Large intestine (tissue), 3 donors: ENCODE results near the gene OTULINL. TPM values are rescaled to one million over a fixed set of nuclear protein-coding genes. Genes with fewer than 3 reads are reported as not detected.
A peak's percentile ranks its signal among the peaks of the same experiment; 100 is the strongest.

Source experiments
- DNase-seq, 2 donors: peaks; one replicate each; pipeline versions ENCODE4 v3.0.0 to v3.0.0-alpha.2; 2013
- H3K27ac ChIP-seq: one replicate; pipeline ENCODE4 v1.5.1; 2013; ENCODE audit warnings: low read length
- H3K27me3 ChIP-seq: 2 replicates; pipeline ENCODE4 v1.6.1; 2013; ENCODE audit warnings: low read length; ENCODE audit not compliant: control insufficient read depth, insufficient read depth
- H3K36me3 ChIP-seq: 2 replicates; pipeline ENCODE4 v1.6.1; 2013; ENCODE audit warnings: low read length; ENCODE audit not compliant: control insufficient read depth, insufficient read depth
- H3K4me1 ChIP-seq: one replicate; pipeline ENCODE4 v1.6.1; 2013; ENCODE audit warnings: low read length; ENCODE audit not compliant: control insufficient read depth, insufficient read depth
- H3K4me3 ChIP-seq: one replicate; pipeline ENCODE4 v1.5.1; 2013; ENCODE audit warnings: low read length
- H3K9me3 ChIP-seq: one replicate; pipeline ENCODE4 v1.6.1; 2013; ENCODE audit warnings: mild to moderate bottlenecking, low read depth, low read length, moderate library complexity; ENCODE audit not compliant: control insufficient read depth
- WGBS: methylation state at CpG from one replicate; pipeline ENCODE4 v1.1.5; 2013; ENCODE audit warnings: low lambda C conversion rate; ENCODE audit not compliant: insufficient coverage; 5-methylcytosine and 5-hydroxymethylcytosine counted together
- polyA plus RNA-seq: library from polyadenylated mRNA; unstranded; fragments of 120-200 nt; gene quantifications from one replicate; pipeline ENCODE4 v1.2.1, GENCODE V29; 2013

The OTULINL gene
- polyA plus RNA-seq, 1 donor = 15.8 TPM

DNA sequence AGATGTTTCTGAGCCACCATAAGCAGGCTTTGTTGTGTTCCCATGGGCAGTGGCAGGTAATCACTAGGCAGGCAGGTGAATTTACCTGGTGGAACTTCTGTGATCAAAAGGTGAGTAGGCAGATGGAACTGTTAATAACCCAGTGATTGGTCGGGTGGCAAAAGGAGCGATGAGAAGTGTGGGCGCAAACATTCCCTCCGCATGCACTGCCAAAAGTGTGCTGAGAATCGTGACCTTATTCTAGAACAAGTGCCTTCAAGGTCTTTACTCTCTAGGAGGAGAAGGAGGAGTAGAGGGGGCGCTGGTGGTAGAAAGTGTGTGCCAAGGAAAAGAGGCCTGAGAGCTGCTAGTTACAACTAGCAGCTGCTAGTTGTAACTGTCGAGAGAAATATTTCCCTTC lies 3.3 kb downstream of the OTULINL start:
- no peaks in the 10 kb centered on the region for H3K36me3 ChIP-seq
- H3K4me3 ChIP-seq = no peak overlapping the region
- H3K4me1 ChIP-seq = peaks cover 19% of the 10 kb centered on the region
- DNase-seq = no peak
- no peaks in the 10 kb centered on the region for H3K9me3 ChIP-seq
- no peak overlapping the region for H3K27ac ChIP-seq
- H3K27me3 ChIP-seq = no peaks in the 10 kb centered on the region
- WGBS = 57% methylated on average over 1 of the region's 7 CpGs

- Histone ChIP-seq H3K27me3 (no peaks in the 10 kb centered on the region), H3K27ac (no peak overlapping the region), H3K4me3 (no peak overlapping the region), H3K9me3 (no peaks in the 10 kb centered on the region), H3K36me3 (no peaks in the 10 kb centered on the region), H3K4me1 (peaks cover 11% of the 10 kb centered on the region)
- no peak for DNase-seq
- no CpG with 5 or more reads among the region's 6 CpGs for WGBS
These were observed 5.6 kb downstream of the OTULINL start for GRCh38 chr5:14587150-14587549.

- Histone ChIP-seq H3K27ac (no peak overlapping the region), H3K4me3 (no peak overlapping the region), H3K9me3 (no peaks in the 10 kb centered on the region), H3K36me3 (no peaks in the 10 kb centered on the region), H3K4me1 (peaks cover 8% of the 10 kb centered on the region), H3K27me3 (no peaks in the 10 kb centered on the region)
- DNase-seq = no peak
- WGBS = no CpG with 5 or more reads among the region's 2 CpGs
These were observed 6.6 kb downstream of the OTULINL start for GRCh38 chr5:14588145-14588544.

DNA sequence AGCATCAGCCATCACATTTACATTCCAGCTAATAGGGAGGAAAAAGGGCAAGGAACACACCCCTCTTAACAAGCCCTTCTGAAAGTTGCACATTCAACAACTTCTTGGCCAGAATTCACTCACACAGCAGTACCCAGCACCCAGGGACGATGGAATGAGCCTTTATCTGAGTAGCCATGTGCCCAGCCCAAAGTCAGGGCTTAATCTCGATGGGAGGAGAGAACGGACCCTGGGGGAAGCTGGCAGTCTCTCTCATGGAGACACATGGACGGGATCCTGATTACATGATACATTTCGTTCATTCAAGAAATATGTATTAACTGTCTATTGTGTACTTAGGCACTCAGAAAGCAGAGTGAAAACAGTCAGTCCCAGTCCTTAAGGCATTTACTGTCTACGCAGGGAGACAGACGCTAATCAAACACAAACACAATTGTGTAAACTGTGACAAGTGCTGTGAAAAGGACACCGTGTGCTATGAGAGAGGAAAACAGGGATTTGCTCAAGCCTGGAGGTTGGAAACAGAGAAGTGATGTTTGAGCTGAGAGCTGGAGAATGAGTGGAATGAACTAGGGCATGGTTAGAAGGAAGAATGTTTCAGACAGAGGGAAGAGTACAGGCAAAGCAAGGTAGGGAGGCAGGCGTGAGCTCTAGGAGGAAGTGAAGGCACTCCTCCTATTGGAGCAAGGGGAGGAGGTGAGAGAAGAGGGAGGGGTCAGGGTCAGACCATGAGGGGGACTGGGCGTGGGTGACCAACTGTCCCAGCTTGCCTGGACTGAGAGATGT lies 7.4 kb downstream of the OTULINL start:
- Histone ChIP-seq H3K36me3 (no peaks in the 10 kb centered on the region), H3K9me3 (no peaks in the 10 kb centered on the region), H3K4me1 (peaks cover 8% of the 10 kb centered on the region), H3K27ac (no peak overlapping the region), H3K27me3 (no peaks in the 10 kb centered on the region), H3K4me3 (no peak overlapping the region)
- DNase-seq = peak in 1 of 2 donors; percentile 16
- WGBS = 33% methylated on average over 1 of the region's 10 CpGs

GRCh38 chr5:14590949-14591348 lies 9.4 kb downstream of the OTULINL start:
- no peak overlapping the region for H3K27ac ChIP-seq
- H3K4me3 ChIP-seq = no peak overlapping the region
- no peak for DNase-seq
- WGBS = no CpG with 5 or more reads among the region's 2 CpGs
- no peaks in the 10 kb centered on the region for H3K4me1 ChIP-seq
- no peaks in the 10 kb centered on the region for H3K9me3 ChIP-seq
- no peaks in the 10 kb centered on the region for H3K27me3 ChIP-seq
- H3K36me3 ChIP-seq = no peaks in the 10 kb centered on the region

- Histone ChIP-seq H3K27me3 (no peaks in the 10 kb centered on the region), H3K9me3 (no peaks in the 10 kb centered on the region), H3K36me3 (no peaks in the 10 kb centered on the region), H3K27ac (no peak overlapping the region), H3K4me1 (no peaks in the 10 kb centered on the region), H3K4me3 (no peak overlapping the region)
- no CpG with 5 or more reads among the region's 2 CpGs for WGBS
- DNase-seq = peak in 1 of 2 donors; percentile 28
These were observed 10.0 kb downstream of the OTULINL start for GRCh38 chr5:14591548-14591947.

- H3K27ac ChIP-seq = no peak overlapping the region
- no peak for DNase-seq
- no peaks in the 10 kb centered on the region for H3K4me1 ChIP-seq
- H3K4me3 ChIP-seq = no peak overlapping the region
- H3K9me3 ChIP-seq = no peaks in the 10 kb centered on the region
- H3K36me3 ChIP-seq = no peaks in the 10 kb centered on the region
- H3K27me3 ChIP-seq = no peaks in the 10 kb centered on the region
- 100% methylated on average over 1 of the region's 4 CpGs for WGBS
These were observed 11.9 kb downstream of the OTULINL start for GRCh38 chr5:14593326-14594021.

GRCh38 chr5:14594378-14595074 lies 12.9 kb downstream of the OTULINL start:
- no peak for DNase-seq
- peak overlapping the region; percentile 52 for H3K27ac ChIP-seq
- H3K27me3 ChIP-seq = no peaks in the 10 kb centered on the region
- no peaks in the 10 kb centered on the region for H3K4me1 ChIP-seq
- no peaks in the 10 kb centered on the region for H3K36me3 ChIP-seq
- 100% methylated on average over 1 of the region's 4 CpGs for WGBS
- H3K4me3 ChIP-seq = no peak overlapping the region
- no peaks in the 10 kb centered on the region for H3K9me3 ChIP-seq

DNA sequence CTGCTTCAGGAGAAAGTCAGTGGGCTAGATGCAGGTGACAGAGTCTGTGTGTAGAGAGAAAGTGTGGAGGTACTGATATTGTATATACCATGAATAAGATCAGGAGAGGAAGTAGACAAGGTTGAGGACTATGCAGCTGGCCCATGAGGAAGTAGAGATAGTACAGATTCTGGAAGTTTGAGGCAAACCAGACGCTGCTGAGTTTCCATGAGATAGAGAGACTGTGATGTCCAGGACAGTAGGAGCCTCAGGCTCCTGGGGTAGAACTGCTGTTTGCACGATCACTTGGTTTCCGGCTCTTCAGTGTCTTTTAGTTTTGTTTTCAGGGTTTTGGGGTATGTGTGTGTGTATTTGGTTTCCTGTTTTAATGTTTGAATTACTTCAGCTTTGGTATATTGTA lies 13.6 kb downstream of the OTULINL start:
- Histone ChIP-seq H3K27ac (peak overlapping the region; percentile 52), H3K4me1 (no peaks in the 10 kb centered on the region), H3K9me3 (no peaks in the 10 kb centered on the region), H3K36me3 (no peaks in the 10 kb centered on the region), H3K27me3 (no peaks in the 10 kb centered on the region), H3K4me3 (no peak overlapping the region)
- no CpG with 5 or more reads among the region's 3 CpGs for WGBS
- DNase-seq = peak in 1 of 2 donors; percentile 25

DNA sequence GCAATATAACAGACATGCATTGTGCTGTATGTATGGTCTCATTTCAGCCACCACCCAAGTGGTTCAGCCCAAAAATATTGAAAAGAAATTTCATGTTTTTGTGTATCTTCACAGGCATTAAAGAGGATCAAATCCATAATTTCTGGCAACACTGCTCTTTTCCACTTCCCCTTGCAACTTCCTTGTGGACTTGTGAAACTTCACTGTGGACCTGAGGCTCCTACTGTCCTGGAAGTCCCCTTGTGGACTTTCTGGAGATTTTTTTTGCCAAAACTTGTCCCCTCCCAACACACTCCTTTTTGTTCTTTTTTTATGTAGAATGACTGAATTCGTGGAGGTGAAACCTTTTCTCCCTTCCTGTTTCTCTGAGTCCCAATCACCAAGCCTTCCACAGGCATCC lies 14.3 kb downstream of the OTULINL start:
- Histone ChIP-seq H3K27me3 (no peaks in the 10 kb centered on the region), H3K36me3 (no peaks in the 10 kb centered on the region), H3K27ac (peak overlapping the region; percentile 30), H3K9me3 (no peaks in the 10 kb centered on the region), H3K4me1 (no peaks in the 10 kb centered on the region), H3K4me3 (no peak overlapping the region)
- 71% methylated on average over 1 of the region's 1 CpG for WGBS
- no peak for DNase-seq
